GM19455 (cell line): ENCODE results near the gene KLF9.
A peak's percentile ranks its signal among the peaks of the same experiment; 100 is the strongest.

Experiments used
- ATAC-seq: cut with Tn5 transposase; IDR thresholded peaks from one replicate; pipeline ENCODE4 v1.9.1; 2021; ENCODE audit not compliant: unreplicated experiment

Gene KLF9

DNA sequence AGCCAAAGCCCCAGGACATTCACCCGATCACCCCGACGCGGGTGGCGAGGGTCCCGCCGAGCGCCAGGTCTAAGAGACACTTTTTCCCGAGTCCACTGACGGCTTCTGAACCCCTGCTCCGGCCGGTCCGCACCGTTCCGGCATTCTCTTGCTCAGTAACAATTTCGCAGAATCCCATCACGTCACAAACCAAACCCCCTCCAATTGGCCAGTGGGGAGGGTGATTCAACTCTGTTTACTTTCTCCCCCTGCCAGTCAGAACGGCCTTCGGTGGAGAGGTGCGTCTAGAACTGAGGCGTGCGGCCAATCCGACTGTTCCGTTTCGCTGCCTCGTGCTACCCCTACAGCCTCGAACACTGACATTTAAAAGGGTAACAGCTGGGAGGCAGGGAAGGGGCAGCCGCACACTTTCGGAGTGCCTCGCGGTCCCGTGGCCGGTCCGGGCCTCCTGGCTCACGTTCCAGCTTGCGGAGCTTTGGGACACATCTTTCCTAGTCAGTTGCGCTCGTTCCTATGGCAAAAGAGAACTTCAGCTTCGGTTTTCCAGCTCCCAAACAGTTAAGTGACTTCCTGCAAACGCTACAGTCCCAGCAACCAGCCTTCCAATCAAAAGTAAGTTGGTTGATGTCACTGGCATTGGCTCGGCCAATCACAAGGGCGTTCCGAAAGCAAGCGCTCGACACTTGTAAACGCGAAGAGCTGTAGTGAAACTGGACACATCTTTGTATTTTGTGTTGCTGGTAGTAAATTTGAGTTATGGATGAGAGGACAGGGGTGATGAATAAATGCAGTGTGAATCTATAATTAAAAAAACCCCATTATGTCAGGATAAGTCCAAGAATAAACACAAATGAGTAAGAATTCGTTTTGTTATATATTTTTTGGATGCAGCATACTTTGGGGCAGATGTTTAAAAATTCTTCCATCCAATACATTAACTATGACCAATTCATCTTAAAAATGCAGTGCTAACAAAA is at the start of gene KLF9:
TSS of gene KLF9 (minus strand) at position 859 of the 977 bp plus-strand sequence. CDS start 1,294 bp downstream, outside the sequence.
- peak; percentile 64 for ATAC-seq

DNA sequence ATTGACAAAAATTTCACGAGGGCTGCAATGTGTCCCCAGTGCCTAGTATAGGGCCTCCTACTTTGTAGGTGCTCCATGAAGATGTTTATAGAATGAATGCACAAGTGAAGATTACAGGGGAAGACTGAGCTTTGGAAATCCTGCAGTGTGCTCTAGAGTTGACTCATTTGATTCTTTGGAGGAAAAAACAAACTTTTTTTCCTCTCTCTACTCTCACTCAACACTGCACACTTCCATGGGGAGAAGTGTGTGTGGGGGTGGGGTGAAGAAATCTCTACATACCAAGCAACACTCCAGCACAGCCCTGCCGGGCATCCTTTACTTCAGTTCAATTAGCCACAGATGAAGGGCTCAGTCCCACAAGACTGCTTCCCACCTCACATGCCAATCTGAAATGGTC is 49.4 kb upstream of the KLF9 start:
- ATAC-seq = no peak

- ATAC-seq = no peak
These were observed 47.8 kb upstream of the KLF9 start for GRCh38 chr9:70462300-70462699.

- ATAC-seq = no peak
These were observed 42.8 kb upstream of the KLF9 start for GRCh38 chr9:70457235-70457634.

GRCh38 chr9:70455993-70456704 is 41.7 kb upstream of the KLF9 start:
- ATAC-seq = no peak

DNA sequence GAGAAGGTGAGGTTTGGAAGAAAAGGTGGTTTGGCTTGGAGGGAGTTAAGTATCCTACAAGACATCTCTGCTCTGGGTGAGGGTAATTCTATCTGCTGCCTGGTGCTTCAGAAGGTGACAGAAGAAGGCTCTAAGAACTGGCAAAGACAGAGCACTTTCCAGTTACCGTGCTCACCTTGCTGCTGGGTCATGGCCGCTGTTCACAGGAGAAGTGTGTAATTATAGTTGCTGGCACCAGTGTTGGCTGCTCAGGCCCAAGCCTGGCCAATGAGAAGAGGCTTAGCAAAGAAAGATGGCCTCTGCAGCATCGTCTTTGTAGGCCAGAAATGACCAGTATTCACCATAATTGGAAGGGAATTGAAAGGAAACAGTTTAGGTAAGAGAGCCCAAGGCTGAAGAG is 37.9 kb upstream of the KLF9 start:
- no peak for ATAC-seq

GRCh38 chr9:70451765-70452164 is 37.3 kb upstream of the KLF9 start:
- no peak for ATAC-seq

DNA sequence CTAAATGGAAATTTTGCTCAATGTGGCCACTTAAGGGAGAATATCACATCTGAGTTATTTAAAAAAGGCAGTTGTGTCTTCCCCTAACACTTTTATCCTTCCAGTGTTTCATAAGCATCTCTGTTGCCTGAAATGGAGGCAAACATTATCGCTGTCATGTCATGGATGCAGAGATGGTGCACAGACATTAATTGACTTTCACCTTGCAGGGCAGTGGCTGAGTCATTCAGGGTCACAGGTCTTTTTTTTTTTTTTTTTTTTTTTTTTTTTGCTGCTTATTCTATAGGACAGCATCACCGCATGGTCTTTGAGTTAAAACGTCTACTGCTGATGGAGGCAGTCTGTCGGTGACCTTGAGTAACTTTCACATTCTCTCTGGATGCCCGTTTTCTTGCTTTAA is 36.3 kb upstream of the KLF9 start:
- ATAC-seq = no peak

DNA sequence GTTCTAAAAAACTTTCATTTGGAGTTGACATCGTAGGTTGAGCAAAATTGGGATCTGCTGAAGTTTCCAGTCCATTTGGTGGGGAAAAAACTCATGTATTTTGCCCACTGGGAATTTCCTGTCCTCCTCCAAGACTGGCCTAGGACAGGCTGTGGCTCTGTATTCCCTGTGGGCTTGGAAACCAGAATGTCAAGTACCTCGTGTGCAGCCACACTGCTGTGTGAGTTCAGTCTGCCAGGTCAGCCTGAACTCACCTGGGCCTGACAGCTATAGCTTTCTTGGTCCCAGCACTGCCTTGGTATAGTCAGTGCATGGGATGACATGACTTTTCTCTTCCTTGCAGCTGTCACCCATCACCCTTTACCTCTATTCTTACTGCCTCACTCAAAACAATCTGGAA is 35.0 kb upstream of the KLF9 start:
- ATAC-seq = no peak

DNA sequence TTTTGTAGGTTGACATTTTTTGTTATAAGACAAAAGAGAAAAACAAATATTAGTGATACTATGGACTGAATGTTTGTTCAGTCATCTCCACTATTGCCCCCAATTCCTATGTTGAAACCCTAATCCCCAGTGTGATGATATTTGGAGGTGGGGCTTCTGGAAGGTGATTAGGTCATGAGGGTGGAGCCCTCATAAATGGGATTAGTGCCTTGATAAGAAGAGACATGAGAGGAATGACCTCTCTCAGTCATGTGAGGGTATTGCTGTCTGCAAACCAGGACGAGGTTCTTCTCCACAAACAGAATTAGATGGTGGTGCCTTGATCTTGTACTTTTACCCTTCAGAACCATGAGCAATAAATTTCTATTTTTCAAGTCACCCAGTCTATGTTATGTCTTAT is 34.5 kb upstream of the KLF9 start:
- ATAC-seq = no peak

GRCh38 chr9:70444904-70445303 is 30.4 kb upstream of the KLF9 start:
- no peak for ATAC-seq

GRCh38 chr9:70442328-70442848 is 27.9 kb upstream of the KLF9 start:
- no peak for ATAC-seq

DNA sequence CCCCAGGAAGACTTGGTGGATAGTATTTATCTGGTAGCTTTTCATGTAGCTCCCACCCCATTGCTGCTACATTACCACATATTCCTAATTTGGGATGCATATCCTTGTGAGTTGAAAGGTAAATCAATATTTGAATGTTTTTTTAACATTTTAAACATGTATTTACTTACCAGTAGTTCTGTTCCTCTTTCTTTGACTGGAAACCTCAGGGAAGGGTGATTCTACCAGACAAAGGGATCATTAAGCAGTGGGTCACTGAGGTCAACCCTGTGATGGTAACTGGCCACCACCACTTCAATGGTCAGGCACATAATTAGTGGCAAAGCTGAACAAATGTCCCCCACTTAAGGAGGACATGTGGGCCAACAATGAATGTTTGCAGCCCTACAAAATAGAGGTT is 27.2 kb upstream of the KLF9 start:
- no peak for ATAC-seq

DNA sequence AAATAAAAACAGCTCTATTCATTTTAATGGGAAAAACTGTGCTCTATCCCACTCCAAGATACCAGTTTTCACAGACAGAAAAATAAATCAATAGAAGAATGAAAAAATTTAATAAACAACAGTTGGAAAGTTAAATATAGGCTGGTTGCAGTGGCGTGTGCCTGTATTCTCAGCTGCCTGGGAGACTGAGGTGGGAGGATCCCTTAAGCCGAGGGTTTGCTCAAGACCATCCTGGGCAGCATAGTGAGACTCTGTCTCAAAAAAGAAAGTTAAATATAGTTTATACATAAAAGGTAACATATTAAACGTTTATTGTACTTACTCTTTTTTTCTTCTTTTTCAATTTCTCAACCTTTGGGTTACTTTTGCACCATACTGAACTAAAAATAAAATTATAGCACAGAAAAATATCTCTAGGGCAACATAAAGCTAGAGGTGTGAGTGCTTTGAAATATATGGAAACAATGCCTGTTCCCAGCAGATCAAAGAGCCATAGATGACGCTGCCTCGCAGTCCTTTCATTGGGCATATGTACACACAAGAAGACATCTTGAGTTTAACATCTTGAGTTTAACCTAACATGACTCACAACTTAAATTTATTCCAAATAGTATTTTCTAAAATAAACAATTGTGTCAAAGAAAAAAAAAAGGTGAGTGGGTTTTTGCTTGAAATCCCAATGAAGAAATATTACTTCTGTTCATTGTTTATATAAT is 25.7 kb upstream of the KLF9 start:
- no peak for ATAC-seq

GRCh38 chr9:70438341-70438928 is 24.0 kb upstream of the KLF9 start:
- no peak for ATAC-seq

DNA sequence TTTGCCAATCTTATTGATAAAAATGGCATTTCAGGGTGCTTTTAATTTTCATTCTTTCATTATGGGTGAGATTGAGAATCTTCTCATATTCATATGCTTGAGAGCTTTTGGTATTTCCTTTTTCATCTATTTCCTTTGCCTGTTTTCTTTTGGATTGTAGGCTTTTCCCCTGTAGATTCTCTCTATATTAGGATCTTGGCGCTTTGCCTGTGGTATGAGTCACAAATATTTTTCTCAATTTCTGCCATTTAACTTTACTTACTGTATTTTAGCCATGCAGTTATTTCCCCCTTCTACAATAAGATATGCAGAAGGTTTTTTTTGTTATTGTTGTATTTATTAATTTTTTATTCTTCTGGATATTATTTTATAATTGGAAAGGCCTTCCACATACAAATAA is 21.5 kb upstream of the KLF9 start:
- ATAC-seq = no peak

DNA sequence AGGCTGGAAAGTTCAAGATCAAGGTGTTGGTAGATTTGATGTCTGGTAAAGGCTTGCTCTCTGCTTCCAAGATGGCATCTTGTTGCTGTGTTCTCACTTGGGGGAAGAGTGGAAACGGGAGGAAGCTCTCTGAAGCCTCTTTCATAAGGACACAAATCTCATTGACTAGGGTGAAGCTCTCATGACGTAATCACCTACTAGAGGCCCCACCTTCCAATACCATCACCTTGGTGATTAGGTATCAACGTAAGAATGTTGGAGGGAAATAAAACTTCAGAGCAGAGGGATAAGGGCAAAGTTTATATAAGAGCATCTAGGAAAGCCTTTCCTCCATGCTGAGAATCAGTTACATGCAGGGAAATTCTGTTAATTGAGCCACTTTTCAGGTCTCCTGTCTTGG is 15.4 kb upstream of the KLF9 start:
- no peak for ATAC-seq

- ATAC-seq = no peak
These were observed 14.3 kb upstream of the KLF9 start for GRCh38 chr9:70428781-70429180.

DNA sequence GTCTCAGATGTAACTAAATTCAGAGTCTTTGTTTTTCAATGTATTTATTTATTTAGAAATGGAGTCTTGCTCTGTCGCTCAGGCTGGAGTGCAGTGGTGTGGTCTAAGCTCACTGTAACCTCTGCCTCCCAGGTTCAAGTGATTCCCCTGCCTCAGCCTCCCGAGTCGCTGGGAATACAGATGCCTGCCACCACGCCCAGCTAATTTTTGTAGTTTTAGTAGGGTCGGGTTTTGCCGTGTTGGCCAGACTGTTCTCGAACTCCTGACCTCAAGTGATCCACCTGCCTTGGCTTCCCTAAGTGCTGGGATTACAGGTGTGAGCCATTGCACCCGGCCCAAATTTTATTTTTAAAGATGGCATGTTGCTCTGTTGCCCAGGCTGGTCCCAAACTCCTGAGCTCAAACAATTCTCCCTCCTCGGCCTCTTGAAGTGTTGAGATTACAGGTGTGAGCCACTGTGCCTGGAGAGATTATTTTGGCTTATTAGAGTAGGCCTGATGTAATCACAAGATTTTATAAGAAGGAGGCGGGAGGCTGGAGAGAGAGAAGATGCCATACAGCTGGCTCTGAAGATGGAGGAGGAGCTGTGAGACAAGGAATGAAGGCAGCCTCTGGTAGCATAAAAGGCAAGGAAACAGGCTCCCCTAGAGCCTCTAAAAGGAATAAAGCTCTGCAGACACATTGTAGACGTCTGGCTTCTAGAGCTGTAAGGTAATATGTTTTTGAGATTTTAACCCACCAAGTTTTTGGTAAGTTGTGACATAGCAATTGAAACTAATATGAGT is 12.9 kb upstream of the KLF9 start:
- no peak for ATAC-seq

- no peak for ATAC-seq
These were observed 10.7 kb upstream of the KLF9 start for GRCh38 chr9:70425192-70425591.
